ENCODE measurements around the gene MGAT3.

MGAT3 gene

DNA sequence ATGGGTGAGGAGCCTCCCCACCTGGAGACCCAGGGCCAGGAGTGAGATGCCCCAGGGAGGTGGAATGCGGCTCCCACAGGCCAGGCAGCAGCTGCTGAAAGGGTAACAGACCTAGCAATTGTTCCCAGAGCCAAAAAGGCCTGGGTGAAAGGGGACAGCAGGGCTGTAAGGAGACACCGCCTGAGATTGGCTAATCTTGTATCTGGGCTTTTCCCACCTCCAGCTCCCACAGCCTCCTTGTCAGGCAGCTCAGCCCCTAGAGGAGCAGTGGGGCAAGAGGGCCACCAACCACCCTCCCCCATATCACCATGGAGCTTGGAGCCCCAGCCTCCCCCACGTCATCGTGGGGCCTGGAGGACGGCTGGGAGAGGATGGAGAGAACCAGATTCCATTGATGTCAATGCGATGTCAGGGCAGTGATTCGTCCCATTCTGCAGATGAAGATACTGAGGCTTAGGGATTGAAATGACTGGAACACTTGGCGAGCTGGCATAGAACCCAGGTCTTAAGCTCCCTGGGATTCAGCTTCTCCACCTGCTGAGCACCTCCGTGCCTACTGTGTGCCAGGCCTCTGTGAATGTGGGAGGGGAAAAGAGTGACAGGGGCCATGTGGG lies 2.9 kb upstream of the MGAT3 start:
- no peak for DNase-seq

DNA sequence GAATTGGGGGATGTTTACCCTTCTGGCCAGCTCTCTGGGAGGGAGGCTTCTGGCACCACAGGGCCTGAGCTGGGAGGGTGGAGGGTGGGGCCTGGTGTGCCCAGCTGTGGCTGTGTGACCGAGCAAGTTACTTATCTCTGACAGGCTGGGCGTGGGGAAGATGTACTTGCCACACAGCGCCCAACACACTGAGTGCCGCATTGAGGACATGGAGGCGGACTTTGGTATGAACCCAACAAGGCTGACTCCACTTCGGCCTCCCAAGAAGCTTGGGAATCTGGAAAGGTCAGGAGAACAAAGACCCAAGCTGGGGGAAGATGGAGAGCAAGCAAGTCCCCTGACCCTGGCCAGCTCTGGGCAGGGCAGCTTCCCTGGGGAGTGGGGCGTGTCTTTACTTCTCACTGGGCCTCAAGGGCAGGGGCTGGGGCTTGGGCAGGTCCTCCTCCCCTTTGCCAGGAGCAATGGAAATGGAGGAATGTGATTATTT lies 2.4 kb upstream of the MGAT3 start:
- no peak for DNase-seq

DNA sequence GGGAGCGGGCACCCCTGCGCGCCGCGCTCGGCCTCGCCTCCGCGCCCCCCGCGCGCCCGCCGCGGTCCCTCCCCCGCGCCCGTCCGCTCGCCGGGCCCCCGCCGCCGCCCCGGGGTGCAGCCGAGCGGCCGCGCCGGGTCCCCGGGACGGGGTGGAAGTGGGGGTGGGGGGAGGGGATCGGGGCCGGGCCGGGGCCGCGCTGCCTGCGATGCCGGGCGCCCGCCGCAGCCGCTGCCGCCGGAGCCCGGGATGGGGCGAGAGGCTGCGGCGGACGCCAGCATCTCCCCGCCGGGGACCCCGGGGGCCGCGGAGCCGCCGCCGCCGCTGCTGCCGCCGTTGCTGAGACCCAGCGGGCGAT lies 365 bp downstream of the MGAT3 start:
- DNase-seq: no peak

DNA sequence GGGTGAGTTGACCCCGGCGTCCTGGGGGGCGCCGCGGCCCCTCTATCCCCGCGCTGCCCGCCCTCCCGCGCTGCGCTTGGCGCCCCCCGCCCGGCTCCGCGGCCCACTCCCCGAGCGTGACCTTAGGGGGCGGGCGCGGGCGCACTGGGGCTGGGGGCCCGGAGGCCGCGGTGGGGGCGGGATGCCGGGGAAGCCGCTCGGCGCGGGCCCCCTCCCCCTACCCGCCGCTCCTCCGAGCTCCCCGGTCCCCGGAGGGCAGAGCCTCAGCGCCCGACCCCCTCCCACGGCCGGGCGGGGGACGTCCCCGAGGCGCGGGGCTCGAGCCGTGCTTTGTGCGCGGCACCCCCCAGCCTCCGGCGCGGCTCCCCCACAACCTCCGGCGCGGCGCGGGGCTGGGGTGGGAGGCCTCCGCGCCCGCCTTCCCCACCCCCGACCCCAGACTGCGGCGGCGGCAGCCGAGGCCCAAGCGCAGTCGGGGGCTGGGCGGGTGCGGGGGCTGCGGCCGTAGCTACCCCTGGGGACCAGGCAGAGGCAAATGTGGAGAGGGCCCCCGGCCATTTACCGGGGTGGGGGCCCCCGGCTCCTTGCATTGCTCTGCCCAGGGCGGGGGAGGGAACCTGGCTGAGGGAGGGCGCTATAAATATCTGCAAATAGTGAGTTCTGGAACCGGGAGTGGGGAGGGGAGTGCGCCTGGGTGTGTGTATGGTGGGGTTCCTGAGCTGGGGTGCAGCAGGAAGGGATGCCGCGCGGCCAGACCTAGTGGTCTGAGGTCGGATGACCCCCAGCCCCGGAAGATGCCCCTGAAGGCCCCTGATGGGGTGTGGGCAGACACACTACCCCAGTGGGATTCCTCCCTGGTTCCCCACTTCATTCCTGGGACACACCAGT lies 988 bp downstream of the MGAT3 start:
- DNase-seq: no peak

DNA sequence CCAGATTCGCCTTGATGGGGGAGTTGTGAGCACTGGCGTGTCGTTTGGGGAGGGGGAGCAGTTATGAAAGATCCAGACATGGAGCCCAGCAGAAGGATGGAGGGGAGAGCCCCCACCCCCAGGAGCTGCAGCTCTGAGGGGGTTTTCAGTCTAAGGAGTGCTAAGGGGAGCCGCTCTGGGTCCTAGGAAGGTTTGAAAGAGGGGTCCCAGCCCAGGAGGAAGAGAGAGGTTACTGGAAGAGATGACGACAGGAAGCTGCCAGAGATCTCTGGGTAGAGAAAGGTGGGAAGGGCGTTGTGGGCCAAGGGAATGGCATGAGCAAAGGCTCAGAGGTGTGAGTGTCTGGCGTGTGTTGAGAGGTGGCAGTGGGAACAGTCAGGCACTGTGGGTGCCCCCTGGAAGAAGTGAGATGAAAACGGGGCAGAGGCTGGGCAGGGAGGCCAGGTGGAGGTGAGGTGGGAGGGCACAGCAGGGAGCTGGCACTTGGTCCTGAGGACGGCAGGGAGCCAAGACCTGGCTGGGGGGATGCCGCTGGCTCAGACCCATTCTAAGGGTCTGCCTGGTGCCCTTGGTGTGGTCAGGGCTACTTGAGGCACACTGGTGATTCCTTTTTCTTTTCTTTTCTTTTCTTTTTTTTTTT lies 1.8 kb downstream of the MGAT3 start:
- DNase-seq: no peak

DNA sequence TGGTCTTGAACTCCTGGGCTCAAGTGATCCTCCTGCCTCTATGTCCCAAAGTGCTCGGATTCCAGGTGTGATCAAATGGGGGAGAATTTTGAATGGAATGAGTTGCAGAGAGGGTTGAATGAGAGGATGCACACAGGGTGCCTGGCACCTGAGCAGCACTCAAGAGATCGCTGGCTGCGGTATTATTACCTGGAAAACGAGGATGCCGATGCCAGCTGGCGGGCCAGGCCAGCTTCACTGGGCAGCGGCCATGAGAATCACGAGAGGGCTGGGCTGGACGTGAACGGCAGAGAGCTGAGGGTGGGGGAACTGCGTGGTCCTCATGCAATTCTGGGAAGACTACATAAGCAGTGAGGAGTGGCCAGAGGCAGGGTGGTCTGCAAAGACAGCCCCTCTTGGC lies 2.9 kb downstream of the MGAT3 start:
- no peak for DNase-seq

DNA sequence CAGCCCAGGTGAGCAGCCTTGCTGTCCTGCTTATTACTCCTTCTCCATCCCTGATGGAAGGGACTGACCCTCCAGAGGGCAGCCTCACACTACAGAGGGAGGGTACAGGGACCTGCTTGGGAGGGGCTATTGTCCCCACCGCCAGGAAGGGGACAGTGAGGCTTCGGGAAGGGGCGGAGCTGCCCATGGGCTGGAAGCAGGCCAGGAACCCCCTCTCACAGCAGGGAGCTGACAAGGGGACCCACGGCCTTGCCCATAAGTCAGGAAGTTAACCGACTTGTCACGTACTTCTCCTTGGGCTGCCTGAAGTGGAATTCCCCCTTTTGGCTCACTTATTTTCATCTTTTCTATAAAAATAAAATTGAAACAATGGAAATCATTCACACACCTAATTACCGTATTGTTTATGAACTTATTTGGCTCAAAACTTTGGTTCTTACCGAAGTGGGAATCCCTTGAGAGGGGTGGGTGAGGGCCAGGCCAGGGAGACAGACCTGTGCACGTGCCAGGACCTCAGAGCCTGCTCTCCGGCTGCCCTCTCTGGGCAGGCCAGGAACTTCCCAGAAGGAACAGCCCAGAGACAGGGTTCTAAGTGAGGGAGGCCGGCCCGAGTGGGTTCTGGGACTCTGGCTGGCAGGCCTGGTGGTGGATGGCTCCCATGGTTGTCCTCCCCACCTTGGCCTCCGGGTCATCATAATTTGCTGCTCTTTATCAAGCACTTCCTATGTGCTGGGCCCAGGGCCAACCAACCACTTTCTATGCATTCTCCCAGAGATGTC lies 5.8 kb downstream of the MGAT3 start:
- DNase-seq: no peak

DNA sequence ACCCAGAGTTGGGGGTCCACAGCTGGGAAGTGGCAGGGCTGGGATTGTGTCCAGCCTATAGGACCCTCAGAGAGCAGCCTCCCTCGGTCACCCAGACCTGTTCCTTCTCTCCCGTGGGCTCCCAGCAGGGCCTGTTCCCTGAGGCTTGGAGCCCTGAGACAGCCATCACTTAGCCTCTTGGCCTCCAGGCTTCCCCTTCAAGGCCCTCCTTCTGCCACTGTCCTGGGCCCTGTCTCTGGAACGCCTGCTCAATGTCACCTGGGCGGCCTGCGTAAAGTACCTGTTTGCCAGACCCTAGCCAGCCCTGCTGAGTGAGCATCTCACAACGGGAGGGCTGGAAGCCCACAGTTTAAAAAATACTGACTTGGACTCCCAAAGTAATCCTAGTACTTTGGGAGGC lies 6.5 kb downstream of the MGAT3 start:
- DNase-seq: no peak

DNA sequence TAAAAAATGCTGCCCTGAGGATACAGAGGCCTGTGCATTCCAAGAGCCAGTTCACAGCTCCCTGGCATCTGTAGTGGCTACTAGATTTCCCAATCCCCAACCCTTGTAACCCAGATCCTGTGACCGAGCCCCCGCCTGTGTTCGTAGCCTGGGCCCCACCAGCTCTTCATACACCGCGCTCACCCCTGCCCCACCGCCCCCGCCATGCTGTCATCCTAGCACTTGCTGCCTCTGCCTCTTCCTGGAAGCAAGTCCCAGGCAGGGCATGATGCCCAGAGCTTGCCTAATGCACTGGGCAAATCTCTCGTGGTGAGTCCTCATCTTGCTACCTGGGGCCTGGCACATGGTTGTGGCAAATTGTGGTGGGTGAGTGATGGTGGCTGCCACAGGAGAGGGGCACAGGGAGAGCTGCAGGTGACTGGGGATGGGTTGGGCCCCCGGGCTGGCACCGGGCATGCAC lies 7.1 kb downstream of the MGAT3 start:
- no peak for DNase-seq

DNA sequence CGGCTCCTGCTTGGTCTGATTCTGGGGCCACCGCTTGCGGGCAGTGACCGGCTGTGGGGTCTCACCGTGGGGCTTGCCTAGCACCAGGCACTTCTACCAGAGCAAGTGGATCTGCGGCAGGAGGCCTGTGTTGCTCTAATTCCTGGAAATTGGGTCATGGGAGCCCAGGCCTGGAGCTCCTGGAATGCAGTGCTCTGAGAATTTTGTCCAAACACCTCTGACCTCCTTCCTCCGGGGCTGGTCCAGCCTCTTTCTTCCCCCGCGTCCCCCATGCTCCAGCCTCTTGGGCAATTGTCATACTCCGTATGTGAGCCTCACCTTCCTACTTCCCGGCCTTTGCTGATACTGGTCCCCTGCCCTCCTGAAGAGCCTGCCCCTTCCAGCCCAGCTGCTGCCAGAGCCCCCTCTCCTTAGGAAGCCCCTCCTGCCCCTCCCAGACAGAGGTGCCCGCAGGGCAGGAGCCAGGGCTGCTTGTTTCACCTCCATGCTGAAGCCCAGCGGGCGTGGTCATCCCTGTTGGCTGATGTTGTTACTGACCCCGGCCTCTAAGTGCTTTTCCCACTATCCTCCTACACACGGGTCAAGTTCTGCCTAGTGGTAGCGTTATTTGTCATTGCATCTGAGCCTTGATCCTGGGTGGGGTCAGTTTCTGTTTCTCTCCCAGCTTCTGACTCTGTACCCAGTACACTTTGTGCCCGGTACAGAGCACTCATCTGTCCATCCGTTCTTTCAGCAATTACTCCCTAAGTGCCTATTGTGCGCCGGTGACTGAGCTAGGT lies 9.6 kb downstream of the MGAT3 start:
- DNase-seq: no peak

DNA sequence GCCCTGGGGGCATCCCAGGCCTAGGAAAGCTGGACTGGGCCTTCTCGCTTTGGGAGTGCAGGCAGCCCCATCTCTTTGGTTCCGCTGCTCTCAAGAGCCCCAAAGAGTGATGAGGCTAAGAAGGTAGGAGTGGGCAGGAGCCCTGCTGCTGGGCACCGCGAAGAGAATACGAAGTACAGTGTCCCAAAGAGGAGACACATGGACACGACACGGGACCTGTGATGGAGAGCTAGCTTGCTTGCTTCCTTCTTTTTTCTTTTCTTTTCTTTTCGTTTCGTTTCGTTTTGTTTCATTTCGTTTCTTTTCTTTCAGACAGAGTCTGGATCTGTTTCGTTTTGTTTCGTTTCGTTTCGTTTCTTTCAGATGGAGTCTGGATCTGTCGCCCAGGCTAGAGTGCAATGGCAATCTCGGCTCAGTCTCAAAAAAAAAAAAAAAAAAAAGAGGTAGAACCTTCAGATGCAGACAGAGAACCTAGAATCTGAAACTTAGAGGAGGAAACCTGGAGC lies 10.6 kb downstream of the MGAT3 start:
- DNase-seq: no peak

DNA sequence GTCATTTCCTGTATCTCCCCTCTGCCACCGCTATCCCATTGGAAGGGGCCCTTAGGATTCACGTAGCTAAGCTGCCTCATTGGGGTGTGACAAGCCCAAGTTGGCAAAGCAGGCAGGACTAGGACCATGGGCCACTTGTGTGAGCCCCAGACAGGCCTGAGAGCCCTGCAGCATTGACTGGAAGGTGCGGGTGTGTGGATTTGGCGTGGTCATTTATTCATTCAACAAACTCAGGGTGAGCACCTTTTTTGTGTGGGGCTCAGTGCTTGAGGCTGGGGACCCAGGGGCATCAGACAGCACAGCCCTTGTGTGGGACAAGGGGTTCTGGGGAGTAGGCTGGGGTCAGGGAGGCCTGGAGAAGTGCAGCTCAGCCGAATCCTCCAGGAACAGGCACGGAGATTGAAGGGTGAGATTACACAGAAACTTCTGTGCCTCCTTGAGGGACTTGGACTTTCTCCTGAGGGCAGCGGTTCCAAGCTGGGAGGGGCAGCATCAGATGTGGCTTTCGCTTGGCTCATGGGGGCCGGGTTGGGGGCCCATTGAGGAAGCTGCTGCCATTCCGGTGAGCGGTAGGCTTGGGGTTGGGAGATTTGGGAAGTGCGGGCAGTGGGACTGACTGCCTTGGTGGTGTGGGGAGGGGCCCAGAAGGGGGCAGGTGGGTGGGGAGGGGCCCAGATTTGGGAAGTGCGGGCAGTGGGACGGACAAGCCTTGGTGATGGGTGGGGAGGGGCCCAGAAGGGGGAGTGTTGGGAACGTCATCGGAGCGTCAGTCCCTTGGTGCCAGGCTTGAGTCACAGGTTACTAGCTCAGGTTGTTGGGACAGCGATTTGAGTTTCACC lies 11.9 kb downstream of the MGAT3 start:
- DNase-seq: no peak

DNA sequence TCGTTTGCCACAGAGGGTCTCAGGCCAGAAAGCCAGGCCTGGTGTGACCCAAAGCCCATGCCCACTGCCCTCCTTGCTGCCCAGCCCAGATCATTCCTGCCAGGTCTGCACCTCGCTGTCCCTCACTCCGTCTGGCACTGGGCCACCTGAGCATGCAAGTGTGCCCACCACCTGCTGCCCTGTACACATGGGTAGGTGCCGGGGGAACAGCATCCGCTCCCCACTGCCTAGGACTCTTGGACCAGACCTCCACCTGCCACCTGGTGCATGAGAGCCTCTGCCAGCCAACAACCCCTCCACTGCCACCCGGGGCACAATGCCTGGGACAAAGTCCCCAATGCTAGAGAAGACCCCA lies 12.5 kb downstream of the MGAT3 start:
- DNase-seq: no peak

DNA sequence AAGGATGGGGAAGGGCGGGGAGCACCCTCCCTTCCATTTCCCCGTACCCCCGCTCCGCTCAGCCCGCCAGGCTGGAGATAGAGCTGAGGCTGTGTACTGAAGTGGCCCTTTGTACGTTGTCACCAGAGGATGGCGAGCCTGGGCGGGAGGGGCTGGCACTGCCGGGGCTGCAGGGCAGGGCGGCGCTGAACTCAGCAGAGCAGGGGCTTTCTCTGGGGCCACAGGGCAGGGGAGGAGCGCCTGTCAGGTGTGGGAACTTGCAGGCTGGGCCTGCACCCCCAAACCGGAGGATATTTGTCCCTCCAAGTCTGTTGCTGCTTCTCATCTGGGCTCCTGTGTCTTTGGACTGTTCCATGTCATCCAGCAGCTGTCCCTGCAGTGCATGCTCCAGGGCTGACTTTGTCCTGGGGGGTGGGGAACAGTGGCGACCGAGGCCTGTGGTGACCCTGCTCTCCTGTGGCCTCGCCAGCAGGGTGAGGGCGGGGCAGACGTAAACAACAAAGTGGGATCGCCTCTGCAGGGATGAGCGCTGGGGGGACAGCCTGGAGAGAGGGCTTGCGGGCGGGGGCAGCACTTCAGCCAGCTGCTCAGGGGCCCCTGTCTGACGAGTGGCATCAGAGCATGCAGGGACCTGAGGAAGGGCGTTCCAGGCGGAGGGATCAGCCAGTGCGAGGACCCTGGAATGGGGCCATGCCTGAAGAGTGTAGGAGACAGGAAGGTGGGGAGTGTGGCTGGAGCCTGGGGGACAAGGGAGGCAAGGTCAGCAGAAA lies 13.1 kb downstream of the MGAT3 start:
- no peak for DNase-seq

DNA sequence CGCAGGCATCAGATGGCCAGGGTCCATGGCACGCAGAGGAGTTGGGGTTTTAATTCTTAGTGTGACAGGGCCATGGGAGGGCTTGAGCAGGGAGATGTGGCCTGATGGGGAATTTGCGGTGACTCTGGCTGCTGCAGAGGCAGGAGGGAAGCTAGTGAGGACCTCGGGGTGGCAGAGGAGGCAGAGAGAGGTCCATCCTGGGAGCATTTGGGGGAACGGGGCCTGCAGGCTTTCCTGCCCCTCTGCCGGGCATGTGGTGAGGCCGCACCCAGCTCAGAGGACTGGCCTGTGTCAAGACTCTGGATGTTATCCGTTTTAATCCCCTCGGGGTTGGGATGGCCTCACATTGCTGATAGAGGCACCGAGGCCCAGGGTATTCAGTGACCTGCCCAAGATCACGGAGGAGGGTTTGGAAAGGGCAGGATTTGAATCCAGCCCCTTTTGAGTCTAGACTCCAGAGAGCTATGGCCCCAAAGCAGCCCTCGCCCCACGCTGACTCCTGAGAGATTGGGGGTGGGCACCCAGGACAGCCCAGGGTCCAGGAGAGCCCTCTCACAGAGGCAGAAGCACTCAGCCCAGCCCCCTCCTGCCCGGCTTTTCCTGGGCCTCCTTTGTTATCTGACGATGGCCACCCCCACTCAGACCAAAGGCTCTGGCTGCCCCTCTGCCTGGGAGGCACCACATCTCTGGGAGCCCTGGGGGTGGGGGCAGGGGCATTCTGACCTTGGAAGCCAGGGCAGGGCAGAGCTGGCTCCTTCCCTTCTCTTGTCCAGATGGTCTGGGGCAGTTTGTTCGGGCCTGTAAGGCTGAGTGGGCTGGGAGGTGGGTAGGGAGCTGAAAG lies 13.9 kb downstream of the MGAT3 start:
- DNase-seq: no peak

DNA sequence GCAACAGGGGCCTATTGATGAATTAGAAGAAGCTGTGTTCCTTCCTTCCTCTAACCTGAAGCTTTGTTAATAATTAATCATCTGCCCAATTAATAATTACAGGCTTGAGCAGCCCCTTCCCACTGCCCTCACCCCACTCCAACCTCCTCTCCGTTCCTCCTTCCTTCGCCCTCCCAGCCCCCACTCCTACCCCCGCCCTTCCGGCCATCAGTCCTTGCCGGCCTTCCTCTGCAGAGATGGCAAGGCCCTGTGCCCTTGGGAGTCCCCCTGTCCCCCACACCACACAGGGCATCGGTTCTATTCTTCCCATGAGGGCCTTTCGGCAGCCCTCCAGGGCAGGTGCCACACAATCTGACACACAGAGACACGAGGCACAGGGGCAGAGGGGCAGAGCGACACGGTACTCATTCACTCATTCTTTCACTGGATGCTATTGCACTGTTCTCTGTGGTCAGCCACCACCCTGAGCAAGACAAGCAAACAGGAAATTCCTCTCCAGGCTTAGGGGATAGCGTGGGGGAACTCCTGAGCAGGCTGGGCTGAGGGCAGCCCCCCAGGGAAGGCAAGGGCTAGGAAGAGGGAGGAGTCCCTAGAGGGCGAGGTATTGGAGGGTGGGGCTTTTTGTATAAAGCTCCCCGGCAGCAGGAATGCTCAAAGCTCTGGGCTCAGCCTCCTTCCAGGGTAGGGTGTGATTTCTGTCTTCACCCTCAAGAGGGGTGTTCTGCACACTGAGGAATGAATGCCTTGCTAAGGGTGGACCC lies 14.7 kb downstream of the MGAT3 start:
- DNase-seq: peak; percentile 75

DNA sequence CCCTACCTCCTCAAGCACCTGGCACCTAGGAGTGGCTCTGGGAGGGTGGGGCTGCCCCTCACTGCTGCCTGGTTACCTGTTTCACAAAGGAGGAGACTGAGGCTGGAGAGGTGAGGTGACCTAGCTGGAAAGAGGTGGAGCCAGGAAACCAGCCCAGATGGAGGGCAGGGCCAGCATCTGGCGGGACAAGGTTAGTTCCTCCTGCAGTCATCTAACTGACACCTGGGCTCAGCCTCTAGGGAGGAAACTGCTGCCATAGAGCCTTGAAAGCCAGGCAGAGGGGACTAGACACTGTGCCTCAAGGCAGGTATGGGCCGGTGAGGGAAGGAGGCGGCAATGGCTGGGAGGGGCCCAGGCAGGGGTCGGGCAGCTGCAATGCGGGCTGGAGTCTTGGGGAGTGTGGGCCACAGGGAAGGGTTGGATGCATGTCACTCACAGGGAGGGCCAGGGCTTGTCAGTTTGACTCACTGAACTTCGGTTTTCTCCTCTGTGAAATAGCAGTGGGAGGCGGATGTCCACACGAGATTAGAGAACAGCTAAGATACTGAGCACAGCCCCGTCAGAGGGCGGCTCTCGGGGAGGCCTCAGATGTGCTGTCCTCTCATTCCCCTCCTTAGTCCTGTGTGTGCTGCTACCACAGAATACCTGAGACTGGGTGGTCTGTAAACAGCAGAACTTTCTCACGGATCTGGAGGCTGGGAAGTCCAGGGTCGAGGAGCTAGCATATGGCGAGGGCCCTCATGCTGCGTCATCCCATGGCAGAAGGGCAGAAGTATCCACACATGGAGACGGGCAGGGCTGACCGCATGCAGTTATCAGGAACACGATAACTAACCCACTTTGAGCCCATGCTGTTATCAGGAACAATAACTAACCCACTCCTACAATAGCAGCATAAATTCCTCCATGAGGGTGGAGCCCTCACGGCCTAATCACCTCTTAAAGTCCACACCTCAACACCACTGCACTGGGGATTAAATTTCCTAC lies 16.1 kb downstream of the MGAT3 start:
- no peak for DNase-seq

Measured in kidney glomerular epithelial cell (primary cell).